DMS 273 treated with DMSO at 0.1 percent for 48 hours (cell line): ENCODE data around the gene RAB36.
A peak's percentile ranks its signal among the peaks of the same experiment; 100 is the strongest.

ENCODE experiments used
- DNase-seq: peaks from one replicate; lab custom pipeline; 2025; lab: John Stamatoyannopoulos, UW

The RAB36 gene

GRCh38 chr22:23182309-23183060 is 37.2 kb downstream of the RAB36 start:
- no peak for DNase-seq

GRCh38 chr22:23183061-23183698 is 37.9 kb downstream of the RAB36 start:
- DNase-seq, result no peak

DNA sequence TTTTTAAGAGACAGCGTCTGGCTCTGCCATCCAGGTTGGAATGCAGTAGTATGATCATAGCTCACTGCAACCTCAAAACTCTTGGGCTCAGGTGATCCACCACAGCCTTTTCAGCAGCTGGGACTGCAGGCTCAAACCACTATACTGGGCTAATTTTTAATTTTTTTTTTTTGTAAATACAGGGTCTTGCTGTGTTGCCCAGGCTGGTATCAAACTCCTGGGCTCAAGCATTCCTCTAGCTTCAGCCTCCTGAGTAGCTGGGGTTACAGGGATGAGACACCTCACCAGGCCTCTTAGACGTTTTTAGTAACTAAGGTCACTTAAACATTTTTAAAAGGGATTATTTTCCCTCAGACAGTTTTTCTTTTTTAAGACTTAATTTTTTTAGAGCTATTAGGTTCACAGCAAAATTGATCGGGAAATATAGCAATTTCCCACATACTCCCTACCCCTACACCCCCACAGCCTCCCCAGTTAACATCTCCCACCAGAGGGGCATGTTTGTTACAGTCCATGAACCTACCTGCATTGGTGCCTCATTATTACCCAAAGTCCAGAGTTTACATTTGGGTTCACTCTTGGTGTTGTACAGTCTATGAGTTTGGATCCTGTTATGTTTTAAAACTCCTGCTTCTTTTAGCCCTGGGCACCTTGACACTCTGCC is 39.0 kb downstream of the RAB36 start:
- DNase-seq, result no peak

GRCh38 chr22:23184764-23185113 is 39.5 kb downstream of the RAB36 start:
- no peak for DNase-seq

GRCh38 chr22:23187211-23187610 is 41.9 kb downstream of the RAB36 start:
- no peak for DNase-seq

DNA sequence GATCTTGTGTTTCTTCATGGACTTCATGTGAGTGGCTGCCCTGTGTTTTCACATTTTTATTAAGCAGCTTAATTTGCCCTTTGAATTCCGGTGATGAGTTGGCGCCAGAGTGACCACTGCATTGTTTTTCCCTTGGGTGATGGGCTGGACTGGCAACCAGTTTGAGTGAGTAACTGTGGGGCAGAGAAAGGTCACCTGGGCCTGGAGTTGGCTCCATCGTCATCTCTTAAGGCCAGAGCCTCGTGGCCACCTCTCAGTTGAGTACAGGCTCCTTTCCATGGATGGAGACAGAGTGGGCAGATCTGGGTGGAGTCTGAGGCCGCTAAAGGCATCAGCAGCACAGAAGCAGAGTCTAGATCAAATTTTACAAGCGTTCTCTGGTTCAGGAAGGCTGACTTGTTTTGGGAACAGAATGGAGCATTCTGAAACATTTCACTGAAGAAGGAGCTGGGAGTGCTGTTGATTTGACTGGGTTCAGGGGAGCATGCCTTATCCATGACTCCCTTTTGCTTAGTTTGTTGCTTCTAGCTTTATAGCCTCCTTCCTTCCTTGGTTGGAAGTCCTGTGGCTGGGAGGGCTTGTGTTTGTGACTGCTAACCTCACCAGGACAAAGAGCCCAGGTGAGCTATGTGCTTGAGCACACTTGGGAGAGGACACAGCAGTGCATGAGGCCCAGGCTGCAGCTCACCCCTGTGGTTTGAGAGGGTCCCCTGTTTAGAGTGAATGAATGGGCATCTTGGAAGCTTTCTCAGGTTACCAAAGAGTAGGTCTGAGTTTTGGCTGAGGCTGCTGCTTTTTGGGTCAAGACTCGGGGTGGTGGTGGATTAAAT is 42.8 kb downstream of the RAB36 start:
- DNase-seq, result no peak

- DNase-seq, result no peak
Measured at GRCh38 chr22:23190526-23190925, 45.2 kb downstream of the RAB36 start.

- DNase-seq, result peak; percentile 75
Measured at GRCh38 chr22:23192133-23192532, 46.9 kb downstream of the RAB36 start.

GRCh38 chr22:23192558-23192957 is 47.3 kb downstream of the RAB36 start:
- DNase-seq, result no peak

DNA sequence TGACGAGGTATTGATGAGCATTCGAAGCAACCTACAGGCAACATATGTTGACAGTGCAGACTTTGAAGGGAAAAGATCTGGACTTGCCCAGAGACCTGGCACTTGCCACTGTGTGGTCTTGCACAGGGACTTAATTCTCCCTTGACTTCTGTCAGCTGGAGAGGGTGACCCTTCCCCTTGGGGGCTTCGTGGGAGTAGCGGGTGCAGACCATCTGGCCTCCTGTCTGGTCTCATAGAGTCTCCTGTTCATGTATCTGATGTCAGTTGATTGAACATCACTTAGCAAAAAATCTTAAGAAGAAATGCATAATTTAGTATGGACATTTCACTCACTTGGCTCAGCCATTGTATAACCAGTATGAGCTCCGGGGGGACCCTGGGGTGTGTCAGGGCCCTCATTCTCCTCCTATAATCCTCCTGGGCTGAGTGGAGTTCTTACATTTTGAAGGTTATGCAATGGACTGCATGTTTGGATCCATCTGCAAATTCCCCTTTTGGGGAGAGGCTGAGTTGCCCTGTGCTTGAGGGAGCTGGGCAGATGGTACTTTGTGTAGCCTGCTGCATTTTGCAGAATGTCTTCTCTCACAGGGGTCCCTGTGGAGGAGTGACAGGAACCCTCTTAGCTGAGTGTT is 48.0 kb downstream of the RAB36 start:
- DNase-seq, result no peak

DNA sequence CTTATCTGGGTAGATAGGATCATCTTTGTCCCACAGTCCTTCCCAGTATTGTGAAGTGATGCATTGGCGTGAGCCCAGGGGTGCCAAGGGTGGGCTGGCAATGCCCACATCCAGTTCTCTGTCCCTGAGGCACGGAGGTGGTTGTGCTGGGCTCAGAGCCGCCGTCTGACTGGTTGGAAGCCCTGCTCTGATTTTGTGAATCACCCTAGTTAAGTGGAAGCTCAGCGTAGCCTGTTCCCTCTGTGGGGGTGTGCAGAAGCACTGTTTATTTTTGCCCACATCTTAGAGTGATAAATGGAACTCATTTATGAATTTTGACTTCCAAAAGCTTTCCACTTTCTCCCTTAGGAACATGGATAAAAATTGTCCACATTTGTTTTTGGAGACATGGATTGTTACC is 48.6 kb downstream of the RAB36 start:
- DNase-seq, result no peak

DNA sequence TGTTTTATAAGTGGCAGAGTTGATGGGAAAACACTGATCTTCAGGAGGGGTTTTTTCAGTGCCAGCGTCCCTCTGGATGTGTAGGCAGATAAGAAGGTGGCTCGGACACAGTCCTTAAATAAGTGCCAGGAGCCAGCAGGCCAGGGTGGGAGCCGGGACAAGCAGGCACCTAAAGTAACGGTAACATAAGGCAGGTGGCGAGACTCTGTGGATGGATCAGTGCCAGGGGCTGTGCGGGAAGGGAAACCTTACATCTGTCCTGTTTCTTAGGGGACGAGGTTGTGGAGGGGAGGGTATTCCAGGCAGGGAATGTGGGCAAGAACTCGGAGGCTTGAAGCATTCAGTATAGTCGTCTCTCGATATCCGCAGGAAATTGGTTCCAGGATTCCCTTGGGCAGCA is 50.9 kb downstream of the RAB36 start:
- DNase-seq, result peak; percentile 29

DNA sequence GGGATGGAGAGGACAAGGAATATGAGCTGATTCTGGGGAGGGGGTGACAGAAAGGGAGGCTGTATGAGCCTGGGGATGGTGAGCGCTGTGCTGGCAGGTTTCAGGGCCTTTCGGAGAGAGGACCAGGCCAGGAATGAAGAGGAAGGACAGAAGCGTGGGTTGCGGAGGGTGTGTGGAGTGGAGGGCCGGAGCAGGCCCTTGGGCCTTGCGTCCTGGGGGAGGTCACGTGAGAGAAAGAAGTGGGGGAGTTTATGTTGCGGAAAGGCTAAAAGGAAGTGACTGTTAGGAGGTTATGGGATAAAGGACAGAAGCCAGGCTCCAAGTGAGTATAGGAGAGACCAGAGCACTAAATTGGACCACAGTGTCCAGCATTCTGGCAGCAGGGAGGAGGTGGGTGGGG is 52.6 kb downstream of the RAB36 start:
- no peak for DNase-seq

- DNase-seq, result no peak
Measured at GRCh38 chr22:23199159-23199558, 53.9 kb downstream of the RAB36 start.

DNA sequence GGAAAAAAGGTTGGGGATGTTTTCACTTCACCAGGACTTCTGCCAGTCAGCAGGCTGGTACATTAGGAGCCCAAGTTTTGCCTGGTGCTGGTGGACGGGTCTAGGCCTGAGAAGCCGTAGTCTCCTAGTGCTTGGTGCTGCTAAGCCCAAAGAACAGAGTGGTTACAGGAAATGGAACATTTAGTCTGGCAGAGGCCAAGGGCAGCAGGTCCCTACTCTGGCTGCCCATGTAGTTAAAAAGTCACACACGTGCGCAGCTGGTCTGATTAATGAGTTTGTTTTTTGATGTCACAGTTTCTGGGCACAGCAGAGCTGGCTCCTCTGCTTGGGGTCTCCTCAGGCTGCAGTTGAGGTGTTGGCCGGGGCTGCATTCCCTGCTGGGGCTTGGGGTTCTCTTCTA is 55.6 kb downstream of the RAB36 start:
- no peak for DNase-seq

DNA sequence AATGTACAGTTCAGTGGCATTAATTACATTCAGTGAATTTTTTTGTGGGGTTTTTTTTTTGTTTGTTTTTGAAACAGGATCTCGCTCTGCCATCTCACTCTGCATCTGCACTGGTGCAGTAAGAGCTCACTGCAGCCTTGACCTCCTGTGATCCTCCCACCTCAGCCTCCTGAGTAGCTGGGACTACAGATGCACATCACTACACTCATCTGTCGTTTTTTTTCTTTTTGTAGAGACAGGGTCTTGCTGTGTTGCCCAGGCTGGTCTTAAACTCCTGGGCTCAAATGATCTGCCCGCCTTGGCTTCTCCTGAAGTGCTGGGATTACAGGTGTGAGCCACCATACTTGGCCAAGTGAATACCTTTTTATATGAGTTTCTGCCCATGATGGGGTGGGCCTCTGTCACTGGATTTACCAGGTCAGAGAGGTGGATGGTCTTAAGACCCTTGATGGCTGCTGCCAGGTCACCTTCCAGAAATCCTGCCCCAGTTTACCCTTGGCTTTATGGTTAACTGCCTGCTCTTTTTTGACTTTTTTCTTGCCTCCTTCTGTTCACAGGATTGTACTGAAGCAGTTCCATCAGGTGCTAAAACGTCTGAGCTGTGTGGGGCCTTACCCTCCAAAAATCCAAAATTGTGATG is 57.7 kb downstream of the RAB36 start:
- no peak for DNase-seq

DNA sequence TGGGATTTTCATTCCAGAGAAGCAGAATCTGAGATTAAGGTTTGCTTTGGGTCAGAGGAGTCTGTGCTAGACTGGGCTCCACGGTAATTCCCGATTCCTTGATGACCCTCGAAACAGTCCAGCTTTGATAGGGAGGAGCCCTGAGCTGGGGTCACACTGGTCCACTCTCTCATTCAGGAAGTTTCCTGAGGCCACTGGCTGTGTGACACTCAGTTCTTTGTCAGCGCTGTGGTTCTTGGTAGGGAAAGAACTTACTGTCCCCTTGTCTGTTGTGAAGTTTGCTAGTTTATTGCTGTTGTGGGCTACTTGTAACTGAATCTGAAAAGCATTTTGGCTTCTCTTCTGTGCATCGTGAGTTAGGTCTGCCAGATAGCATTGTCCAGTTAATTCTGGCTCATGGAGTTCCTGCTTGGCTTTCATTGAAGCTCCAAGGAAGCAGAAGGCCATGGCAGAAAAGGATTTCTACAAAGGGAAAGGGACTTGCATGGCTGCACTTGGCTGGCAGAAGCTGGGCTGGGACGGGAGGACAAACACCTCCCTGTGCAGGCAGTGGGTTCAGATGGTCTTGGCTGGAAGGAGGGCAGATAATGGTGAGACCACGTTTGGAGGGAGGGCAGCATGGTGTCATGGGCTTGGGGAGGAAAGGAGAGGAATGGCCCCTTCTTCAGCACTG is 58.3 kb downstream of the RAB36 start:
- DNase-seq, result no peak

DNA sequence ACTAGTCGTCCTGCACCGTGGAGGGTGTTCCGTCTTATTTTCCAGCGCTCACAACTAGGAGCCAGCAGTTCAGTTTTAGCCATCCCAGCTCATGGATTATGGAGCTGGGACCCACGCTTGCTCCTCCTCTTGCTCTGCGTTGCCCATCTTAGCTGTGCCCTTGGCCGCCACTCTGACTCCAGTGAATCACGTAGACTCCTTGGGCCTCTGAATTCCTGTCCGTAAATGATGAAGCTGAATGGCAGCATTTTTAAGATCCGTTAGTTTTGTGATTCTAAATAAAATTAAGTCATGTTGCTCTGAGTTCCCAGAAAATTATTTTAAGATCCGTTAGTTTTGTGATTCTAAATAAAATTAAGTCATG is 58.8 kb downstream of the RAB36 start:
- DNase-seq, result no peak

DNA sequence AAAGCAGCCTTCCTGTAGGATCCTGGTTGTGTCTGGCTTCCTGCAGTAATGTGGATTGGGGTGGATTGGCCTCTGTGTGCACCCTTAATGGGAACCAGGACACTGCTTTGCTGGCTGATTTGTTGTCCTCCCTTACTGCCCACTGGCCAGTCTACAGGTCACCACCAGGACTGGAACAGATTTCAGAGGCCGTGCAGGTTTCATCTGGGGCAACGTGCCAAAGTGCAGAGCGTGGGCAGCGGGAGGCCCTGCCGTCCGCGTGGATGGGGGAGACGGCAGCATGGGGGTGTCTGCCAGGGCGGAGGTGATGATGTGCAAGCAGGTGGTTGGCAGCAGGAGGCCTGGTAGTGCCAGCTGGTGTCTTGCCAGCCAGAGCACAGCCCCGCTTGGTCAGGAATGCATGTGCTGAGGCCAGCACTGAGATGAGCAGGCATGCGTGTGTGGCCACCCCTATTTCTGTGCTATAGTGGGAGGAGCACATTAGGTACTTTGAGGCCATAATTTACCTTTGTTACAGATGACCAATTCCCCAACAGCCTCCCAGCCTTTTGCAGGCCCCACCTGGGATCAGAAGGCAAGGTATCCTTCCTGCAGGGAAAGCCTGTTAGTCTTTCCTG is 59.4 kb downstream of the RAB36 start:
- DNase-seq, result peak; percentile 34

- no peak for DNase-seq
Measured at GRCh38 chr22:23205339-23206049, 60.2 kb downstream of the RAB36 start.
